ENCODE results near the gene ANKRD10.

DNA sequence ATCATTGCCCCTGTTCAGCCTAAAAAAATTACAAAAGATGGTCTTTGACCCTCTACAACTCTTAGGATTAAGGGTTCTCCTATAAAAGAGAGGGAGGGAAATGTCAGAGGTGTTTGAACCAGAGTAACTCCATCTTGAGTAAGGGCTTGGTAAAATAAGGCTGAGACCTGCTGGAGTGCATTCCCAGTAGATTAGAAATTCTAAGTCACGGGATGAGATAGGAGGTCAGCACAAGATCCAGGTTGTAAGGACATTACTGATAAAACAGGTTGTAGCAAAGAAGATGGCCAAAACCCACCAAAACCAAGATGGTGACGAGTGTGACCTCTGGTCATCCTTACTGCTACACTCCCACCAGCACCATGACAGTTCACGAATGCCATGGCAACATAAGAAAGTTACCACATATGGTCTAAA, 48.7 kb upstream of the ANKRD10 start:
- no peak for TF ChIP-seq FOXA1 (IDR thresholded peaks at IDR 0.05)
- no peak for TF ChIP-seq BHLHE40 (IDR thresholded peaks at IDR 0.05; ENCODE audit: borderline replicate concordance)
- TF ChIP-seq FOXM1 (IDR thresholded peaks at IDR 0.05; ENCODE audit: borderline replicate concordance): no peak
- no peak for TF ChIP-seq NFRKB (IDR thresholded peaks at IDR 0.05)
- TF ChIP-seq, protein P1, sequence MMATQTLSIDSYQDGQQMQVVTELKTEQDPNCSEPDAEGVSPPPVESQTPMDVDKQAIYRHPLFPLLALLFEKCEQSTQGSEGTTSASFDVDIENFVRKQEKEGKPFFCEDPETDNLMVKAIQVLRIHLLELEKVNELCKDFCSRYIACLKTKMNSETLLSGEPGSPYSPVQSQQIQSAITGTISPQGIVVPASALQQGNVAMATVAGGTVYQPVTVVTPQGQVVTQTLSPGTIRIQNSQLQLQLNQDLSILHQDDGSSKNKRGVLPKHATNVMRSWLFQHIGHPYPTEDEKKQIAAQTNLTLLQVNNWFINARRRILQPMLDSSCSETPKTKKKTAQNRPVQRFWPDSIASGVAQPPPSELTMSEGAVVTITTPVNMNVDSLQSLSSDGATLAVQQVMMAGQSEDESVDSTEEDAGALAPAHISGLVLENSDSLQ (IDR thresholded peaks at IDR 0.05): no peak
- no peak for TF ChIP-seq HDGF (IDR thresholded peaks at IDR 0.05; ENCODE audit: borderline replicate concordance)
- TF ChIP-seq SP1 (IDR thresholded peaks at IDR 0.05): no peak

Measured in HEK293T (cell line).